ENCODE results near the gene LRSAM1.

The LRSAM1 gene

GRCh38 chr9:127500399-127500798, 49.1 kb downstream of the LRSAM1 start:
- DNase-seq: no peak

DNA sequence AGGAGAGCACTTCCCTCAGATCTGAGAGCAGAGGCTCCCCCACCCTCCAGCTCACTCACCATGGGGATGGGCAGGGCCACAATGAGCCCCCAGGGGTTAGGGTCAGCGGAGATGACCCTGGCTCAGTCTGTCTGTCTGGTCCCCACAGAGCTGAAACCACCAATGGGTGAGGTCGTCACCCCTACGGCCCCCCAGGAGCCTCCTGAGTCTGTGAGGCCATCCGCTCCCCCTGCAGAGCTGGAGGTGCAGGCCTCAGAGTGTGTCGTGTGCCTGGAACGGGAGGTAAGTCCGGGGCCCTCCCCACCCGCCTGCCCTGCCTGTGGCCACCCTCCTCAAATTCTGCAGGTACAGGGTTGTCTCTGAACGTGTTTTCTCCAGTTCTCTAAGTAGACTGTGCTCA, 49.6 kb downstream of the LRSAM1 start:
- DNase-seq: no peak

- DNase-seq: no peak
Measured at GRCh38 chr9:127501821-127502343, 50.6 kb downstream of the LRSAM1 start.

DNA sequence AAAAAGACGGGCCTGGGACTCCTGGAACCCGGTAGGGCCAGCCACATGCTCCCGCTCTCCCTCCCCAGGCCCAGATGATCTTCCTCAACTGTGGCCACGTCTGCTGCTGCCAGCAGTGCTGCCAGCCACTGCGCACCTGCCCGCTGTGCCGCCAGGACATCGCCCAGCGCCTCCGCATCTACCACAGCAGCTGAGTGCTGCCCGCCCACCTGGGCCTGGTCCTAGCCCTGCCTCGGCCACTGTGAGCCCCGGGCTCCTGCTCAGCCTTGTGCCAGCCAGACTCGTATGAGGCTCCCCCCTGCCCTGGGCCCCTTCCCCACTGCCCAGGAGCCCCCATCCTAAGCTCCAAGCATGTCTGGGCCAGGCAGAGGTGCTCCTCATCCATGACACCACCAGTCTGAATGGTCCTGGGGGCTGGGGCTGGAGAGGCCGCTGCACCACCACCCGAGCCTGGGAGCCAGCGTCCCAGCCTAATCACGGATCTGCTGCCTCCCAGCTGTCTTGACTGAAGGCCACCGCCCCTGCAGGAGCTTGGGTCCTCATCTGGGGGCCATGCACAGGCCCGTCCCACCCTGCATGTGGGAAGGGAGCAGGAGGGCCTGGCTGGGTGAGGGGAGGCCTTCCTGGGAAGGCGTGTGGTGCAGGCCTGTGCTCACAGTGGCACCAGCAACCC, 51.5 kb downstream of the LRSAM1 start:
- DNase-seq: no peak

DNA sequence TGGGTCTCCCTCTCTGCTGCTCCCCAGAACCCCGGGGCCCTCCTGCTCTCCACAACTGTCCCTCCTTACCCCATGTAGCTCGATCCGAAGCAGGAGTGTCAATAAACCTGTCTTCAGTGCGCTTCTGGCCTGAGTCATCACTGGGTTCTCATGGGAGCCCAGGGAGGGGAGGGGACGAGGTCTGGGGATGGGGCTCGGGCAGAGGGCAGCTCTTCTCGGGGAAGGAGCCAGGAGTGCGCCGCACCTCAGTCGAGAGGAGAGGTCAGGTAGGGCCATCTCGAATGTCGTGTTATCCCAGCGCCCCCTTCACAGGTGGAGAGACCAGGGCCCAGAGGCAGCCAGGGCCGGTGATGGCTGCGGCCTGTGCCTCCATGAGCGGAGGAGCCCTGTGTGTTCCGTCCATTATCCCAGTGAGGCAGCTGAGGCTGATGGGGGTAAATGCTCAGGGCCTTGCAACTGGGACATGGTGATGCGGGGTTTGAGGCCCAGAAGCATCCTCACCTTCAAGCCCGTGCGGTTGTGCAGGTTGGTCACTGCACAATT, 52.1 kb downstream of the LRSAM1 start:
- no peak for DNase-seq

DNA sequence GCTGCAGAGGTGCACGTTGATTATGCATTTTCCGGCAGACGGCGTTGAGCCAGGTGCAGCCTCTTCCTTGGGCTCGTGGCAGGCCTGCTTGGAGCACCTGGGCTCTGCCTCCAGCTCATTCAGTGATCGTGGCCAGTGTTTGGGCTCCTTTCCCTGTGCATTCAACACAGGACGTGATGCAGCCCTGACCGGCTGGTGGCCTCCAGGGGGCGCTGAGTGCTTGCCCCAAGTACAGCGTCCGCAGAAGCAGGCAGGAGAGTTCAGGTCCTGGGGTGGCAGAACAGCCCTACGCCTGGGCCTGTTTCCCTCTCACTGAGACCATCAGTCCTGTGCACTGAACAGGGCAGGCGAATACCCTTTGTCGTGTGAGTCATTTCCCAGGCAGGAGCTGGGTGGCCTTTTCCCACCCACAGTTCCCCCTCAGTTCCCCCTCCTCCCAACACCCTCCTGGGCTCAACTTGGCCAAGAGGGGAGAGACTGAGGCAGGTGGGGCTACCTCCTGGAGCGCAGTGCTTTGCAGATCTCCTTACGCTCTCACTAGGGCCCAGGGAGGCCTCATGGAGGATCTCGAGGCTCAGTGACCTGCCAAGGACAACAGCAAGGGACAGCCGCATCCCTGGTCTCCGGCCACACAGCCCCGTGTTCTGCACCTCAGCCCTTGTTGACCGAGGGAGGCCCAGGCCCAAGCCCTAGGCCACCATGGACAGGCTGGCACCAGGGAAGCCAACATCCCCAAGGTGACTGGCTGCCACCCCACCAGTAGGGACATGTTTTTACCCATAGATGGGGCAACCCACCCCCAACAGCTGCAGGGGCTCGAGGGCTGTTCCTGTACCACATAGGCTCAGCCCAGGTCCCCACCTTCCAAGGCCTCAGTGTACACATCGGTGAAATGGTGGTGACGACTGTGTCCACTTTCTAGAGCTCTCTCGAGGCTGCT, 52.9 kb downstream of the LRSAM1 start:
- DNase-seq: peak; percentile 46 to 81

DNA sequence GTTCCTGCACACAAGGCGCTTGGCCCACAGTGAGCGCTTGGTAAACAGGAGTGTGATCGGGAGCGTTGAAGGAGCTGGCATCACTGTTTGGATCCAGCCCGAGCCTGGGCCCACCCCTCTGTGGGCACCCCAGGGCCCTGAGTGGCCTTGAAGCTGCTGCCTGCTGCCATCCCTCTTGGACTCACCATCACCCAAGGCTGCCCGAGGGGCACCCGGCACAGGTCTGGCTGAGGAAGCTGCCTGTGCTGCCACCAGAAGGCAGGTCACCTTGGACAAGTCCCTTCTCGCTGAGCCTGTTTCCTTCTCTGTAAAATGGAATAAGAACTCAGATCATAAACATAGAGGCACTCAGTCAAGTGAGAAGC, 53.6 kb downstream of the LRSAM1 start:
- no peak for DNase-seq

DNA sequence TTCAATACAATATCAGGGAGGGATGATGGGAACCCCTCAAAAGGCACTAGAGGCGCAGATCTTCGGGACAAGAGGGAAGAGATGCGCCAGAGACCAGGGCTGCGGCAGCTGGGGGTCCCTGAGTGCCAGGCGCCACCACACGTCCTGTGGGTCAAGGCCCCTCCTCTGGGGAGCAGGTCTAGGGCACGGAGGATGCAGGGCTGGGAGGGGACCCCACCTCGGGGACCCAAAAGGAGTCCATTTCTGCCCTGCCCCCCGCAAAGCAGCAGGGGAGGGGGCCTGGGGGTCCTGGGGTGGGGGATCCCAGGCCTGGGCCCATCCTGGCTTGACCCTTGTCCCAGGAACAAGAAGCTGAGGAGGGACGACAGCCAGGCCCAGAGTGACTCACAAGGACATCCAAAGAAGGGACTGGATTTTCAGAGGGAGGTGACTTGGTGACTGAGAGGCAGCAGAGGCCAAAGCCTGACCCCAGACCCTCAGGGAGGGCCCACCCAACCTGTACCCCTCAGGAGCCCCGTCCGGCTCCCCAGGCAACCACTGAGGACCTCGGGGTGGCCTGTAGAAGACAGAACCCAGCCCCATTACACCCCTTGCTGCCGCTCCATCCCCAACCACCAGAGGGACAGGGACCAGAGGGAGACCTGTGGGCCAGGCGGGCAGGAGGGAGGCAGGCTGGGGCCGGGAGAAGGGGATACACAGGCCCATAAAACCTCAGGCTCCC, 54.2 kb downstream of the LRSAM1 start:
- peak in 1 of 2 donors; percentile 13 for DNase-seq

- DNase-seq: no peak
Measured at GRCh38 chr9:127506117-127506813, 55.0 kb downstream of the LRSAM1 start.

DNA sequence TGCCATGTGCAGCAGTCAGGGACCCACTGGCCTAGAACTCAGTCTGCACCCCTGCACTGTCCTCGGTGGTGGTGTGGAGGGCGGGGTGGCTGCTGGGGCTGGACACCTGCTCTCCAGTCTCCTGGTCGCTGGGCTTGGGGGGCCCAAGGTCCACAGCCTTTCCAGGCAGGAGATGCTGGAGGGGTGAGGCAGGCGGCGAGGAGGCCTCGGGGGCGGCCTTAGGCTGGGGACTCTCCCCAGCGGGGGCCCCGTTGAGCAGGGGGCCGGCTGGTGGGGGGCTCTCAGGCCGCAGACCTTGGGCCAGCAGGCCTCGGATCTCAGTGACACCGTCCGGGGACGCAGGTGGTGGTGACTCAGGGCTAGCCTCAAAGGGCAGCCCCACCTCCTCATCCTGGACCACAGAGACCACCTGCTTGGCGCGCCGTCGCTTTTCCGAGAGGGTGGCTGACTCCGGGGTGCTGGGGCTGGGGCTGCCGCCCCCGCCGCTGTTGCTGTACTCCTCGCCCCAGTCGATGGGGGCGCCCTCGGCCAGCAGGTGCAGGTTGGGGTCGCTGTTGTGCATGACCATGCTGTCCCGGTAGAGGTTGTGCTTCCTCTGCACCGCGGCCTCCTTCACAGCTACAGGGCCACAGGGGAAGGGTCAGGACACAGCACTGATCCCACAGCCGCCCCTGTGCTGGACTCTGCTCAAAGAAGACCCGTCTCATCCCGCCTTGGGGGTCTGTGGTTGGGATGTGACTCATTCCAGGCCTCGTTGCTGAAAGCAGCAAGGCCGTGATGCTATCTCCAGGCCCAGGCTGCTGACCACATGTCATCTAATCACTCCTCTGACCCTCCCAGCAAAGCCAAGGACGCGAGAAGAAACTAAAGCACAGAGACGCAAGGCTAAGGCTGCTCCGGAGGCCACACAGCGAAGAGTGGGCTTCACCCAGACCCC, 55.8 kb downstream of the LRSAM1 start:
- DNase-seq: no peak

GRCh38 chr9:127507751-127508648, 56.7 kb downstream of the LRSAM1 start:
- no peak for DNase-seq

GRCh38 chr9:127508901-127509260, 57.6 kb downstream of the LRSAM1 start:
- DNase-seq: no peak

DNA sequence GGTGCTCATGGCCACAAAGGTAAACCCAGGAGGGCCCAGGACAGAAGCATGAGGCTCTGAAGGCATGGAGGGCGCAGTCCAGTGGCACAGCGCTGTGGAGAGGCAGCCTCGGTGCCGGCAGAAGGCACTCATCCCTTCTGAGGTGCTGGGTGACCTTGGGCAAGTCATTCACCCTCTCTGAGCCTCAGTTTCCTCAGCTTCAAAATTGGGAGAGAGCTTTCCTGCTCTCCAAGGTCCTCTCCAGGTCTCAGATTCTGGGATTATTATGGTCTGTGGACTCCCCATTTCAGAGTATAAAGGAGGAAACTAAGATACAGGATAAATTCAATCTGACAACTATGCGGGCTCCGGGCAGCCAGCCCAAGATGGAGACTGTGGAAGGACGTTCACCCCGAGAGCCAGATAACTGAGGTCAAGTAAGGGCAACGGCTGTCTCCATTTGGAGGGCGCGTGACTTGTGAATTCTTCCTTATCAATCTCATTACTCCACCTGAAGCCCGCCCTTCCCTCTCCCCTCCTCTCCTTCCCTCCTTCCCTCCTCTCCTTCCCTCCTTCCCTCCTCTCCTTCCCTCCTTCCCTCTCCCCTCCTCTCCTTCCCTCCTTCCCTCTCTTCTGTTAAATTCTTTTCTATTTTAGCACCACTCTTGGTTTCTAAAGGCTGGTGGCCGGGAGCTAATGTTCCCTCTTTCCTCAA, 58.1 kb downstream of the LRSAM1 start:
- no peak for DNase-seq

DNA sequence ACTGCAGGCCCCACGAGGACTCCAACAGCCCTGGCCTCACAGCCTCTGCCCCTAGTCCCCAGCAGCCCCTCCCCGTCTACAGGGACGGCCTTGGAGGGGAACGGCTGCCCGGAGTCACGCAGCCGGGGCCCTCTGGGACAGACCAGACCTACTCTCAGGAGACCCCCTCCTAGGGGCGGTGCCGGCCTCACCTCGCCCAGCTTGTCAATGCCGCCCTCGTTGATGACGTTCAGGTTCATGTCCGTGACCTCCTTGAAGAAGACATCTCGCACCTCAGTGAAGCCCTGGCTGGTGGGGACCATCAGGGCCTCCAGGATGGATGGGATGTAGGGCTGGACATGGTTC, 58.6 kb downstream of the LRSAM1 start:
- no peak for DNase-seq

DNA sequence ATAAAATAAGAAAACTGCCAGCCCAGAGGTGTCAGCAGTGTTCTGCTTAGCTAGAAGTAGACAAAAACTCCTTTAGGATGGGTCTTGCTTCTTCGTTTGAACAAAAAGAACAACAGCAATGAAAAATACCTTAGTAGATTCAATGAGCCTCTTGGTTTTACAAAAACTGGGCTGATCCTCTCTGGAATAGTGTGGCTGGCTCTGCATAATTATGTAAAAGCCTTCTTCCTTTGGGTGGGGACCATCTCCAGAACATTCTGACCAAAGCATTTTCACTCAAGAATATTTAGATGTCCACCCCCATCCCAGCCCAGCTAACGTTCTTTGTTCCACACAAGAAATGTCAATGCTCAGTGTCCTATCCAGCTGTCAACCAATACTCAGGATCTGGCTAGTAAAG, 63.2 kb downstream of the LRSAM1 start:
- no peak for DNase-seq

DNA sequence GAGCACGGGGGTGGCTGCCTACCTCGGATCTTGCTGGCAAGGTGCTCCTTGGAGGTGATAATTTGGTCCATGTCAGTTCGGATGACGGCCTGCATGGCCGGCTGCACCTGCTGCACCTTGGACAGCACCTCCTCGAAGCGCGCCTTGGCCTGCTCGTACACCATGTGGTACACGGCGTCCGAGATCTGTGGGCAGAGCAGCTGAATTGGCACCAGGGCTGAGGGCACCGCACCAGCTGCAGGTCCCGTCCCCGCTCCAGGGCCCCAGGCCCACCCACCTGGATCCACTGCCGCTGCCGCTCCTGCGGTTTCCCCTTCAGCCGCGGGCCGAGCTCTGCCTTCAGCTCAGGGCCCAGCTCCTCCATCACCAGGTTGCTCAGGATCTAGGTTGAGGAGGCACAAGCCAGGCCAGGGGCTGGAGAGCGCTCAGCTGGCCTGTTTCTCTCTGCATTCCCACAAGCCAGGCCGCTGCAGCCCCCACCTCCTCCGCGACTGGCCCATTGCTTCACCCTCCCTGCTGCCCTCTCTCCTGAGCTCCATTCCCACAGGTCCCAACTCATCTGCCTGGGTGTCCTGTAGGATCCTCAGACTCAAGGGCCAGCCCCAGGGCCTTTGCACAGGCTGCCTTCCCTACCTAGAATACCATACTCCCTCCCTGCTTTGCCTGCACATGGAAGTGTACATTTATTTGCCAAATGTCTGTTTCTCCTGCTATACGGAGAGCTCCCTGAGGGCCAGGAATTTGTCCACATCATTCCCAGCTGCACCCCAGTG, 65.7 kb downstream of the LRSAM1 start:
- DNase-seq: no peak

- no peak for DNase-seq
Measured at GRCh38 chr9:127517620-127518019, 66.3 kb downstream of the LRSAM1 start.

- no peak for DNase-seq
Measured at GRCh38 chr9:127518091-127518856, 67.0 kb downstream of the LRSAM1 start.

Data from bone marrow (tissue), 2 donors.